K562 (cell line): ENCODE measurements around the gene PAPSS2. TPM values are rescaled to one million over a fixed set of nuclear protein-coding genes. Genes with fewer than 3 reads are reported as not detected.
A peak's percentile ranks its signal among the peaks of the same experiment; 100 is the strongest.

Experiments used
- ARID1B ChIP-seq: fragments of 450-650 bp; IDR thresholded peaks from 2 replicates; pipeline ENCODE4 v1.6.1; 2016; ENCODE audit warnings: antibody characterized with exemption, mild to moderate bottlenecking, inconsistent platforms
- BACH1 ChIP-seq: fragments of 200-800 bp; sonication (Bioruptor generic); IDR thresholded peaks from 2 replicates; pipeline ENCODE4 v1.6.1; 2016; ENCODE audit warnings: missing genetic modification characterization, missing compliant biosample characterization
- CREB1 ChIP-seq, 2 experiments: sonication (generic) in 1 of 2; formaldehyde crosslinking in 1 of 2; IDR thresholded peaks; 2 replicates each; pipeline versions ENCODE4 v1.6.1 to v1.8.0; 2012 to 2022; ENCODE audit warnings: inconsistent platforms in 1 of 2, mild to moderate bottlenecking in 1 of 2, missing genetic modification reagents in 1 of 2, moderate library complexity in 1 of 2
- CSDE1 ChIP-seq, 2 experiments: fragments of 450-650 bp; IDR thresholded peaks; 2 replicates each; pipeline ENCODE4 v1.6.1; 2016; ENCODE audit warnings: mild to moderate bottlenecking in 1 of 2
- DPF2 ChIP-seq: fragments of 450-650 bp; IDR thresholded peaks from 2 replicates; pipeline ENCODE4 v1.6.1; 2016
- EZH2 ChIP-seq: IDR thresholded peaks from 2 replicates; pipeline ENCODE4 v1.6.1; 2012; ENCODE audit warnings: low read depth, mild to moderate bottlenecking, inconsistent platforms, low read length, borderline replicate concordance
- GATA2 ChIP-seq: sonication (generic); formaldehyde crosslinking; IDR thresholded peaks from 2 replicates; pipeline ENCODE4 v1.4.0; 2020; ENCODE audit warnings: mild to moderate bottlenecking, missing genetic modification reagents
- MEIS2 ChIP-seq: fragments of 450-650 bp; IDR thresholded peaks from 2 replicates; pipeline ENCODE4 v1.6.1; 2014; ENCODE audit warnings: mild to moderate bottlenecking; ENCODE audit not compliant: partially characterized antibody
- PTRF ChIP-seq: fragments of 450-650 bp; IDR thresholded peaks from 2 replicates; pipeline ENCODE4 v1.6.1; 2016; ENCODE audit warnings: mild to moderate bottlenecking, missing genetic modification characterization, missing compliant biosample characterization
- RBM15 ChIP-seq: fragments of 200-400 bp; formaldehyde crosslinking; IDR thresholded peaks from 2 replicates; pipeline ENCODE4 v1.6.1; 2018; ENCODE audit warnings: mild to moderate bottlenecking, low read length, moderate library complexity; ENCODE audit not compliant: insufficient read depth
- RBM39 ChIP-seq: fragments of 200-400 bp; formaldehyde crosslinking; optimal IDR thresholded peaks from 2 replicates; pipeline ENCODE3; 2018; ENCODE audit warnings: low read depth, low read length
- RUNX1 ChIP-seq: sonication (generic); IDR thresholded peaks from 2 replicates; pipeline ENCODE4 v1.6.1; 2016; ENCODE audit warnings: antibody characterized with exemption, low read depth
- SMARCC2 ChIP-seq: fragments of 450-650 bp; IDR thresholded peaks from 2 replicates; pipeline ENCODE4 v1.6.1; 2017; ENCODE audit warnings: antibody characterized with exemption, moderate library complexity, mild to moderate bottlenecking, low read depth
- WHSC1 ChIP-seq: IDR thresholded peaks from one replicate; pipeline ENCODE4 v1.6.1; 2012; ENCODE audit warnings: low read length, control low read depth, inconsistent platforms
- ZFP30 ChIP-seq: fragments of 250-450 bp; sonication (Bioruptor Pico); IDR thresholded peaks from 2 replicates; pipeline ENCODE4 v1.8.0; 2022; ENCODE audit warnings: moderate library complexity, mild to moderate bottlenecking, inconsistent platforms, borderline replicate concordance
- ZKSCAN8 ChIP-seq: fragments of 200-800 bp; sonication (Bioruptor generic); IDR thresholded peaks from 2 replicates; pipeline ENCODE4 v1.6.1; 2016; ENCODE audit warnings: missing genetic modification characterization, missing compliant biosample characterization
- ZNF695 ChIP-seq: fragments of 450-650 bp; formaldehyde crosslinking; IDR thresholded peaks from 2 replicates; pipeline ENCODE4 v1.4.0; 2020; ENCODE audit warnings: mild to moderate bottlenecking, moderate library complexity
- ZNF717 ChIP-seq: fragments of 250-450 bp; sonication (Bioruptor Pico); IDR thresholded peaks from 2 replicates; pipeline ENCODE4 v1.5.0; 2021
- polyA plus RNA-seq, 8 experiments: library from polyadenylated mRNA; depleted of rRNA in 4 of 8; stranded (reverse) in 5 of 8; unstranded in 3 of 8; fragments of >200 nt; fragmentation: Nextera tagmentation in 2 of 8; fragmentation: Illumina TruSeq in 1 of 8; extraction: Ambion mirVana in 2 of 8; extraction: Trizol in 1 of 8; gene quantifications; 2 replicates each; pipeline versions ENCODE4 v1.2.1 to v1.2.3, GENCODE V29; 2011 to 2014; ENCODE audit warnings: inconsistent platforms in 1 of 8, missing spikeins in 1 of 8
- total RNA-seq, 7 experiments: library from RNA; depleted of rRNA in 6 of 7; stranded (reverse); fragments of >200 nt in 6 of 7; fragmentation: Illumina TruSeq in 2 of 7; extraction: Trizol in 2 of 7; gene quantifications; 2 replicates each; pipeline versions ENCODE4 v1.2.1 to v1.2.3, GENCODE V29; 2011 to 2021; ENCODE audit warnings: low replicate concordance in 1 of 7
- TF ChIP-seq, protein P1 (sequence below): sonication (generic); formaldehyde crosslinking; IDR thresholded peaks from 2 replicates; pipeline ENCODE4 v1.8.0; 2022; ENCODE audit warnings: missing genetic modification reagents, mild to moderate bottlenecking, moderate library complexity, borderline replicate concordance
- TF ChIP-seq, protein P2 (sequence below): sonication (generic); formaldehyde crosslinking; IDR thresholded peaks from 2 replicates; pipeline ENCODE4 v1.8.0; 2022; ENCODE audit warnings: mild to moderate bottlenecking, missing genetic modification reagents
- TF ChIP-seq, protein P3 (sequence below): sonication (generic); IDR thresholded peaks from 2 replicates; pipeline ENCODE4 v1.6.1; 2016
- TF ChIP-seq, protein P4 (sequence below), 2 experiments: IDR thresholded peaks in 1 of 2; conservative IDR thresholded peaks in 1 of 2; 2 replicates each; pipeline ENCODE4 v1.6.1; 2016; ENCODE audit warnings: low read depth in 2 of 2, mild to moderate bottlenecking in 1 of 2, missing compliant biosample characterization in 1 of 2, missing genetic modification characterization in 1 of 2, moderate library complexity in 1 of 2
- TF ChIP-seq, protein P5 (sequence below): fragments of 450-650 bp; IDR thresholded peaks from one replicate; pipeline ENCODE4 v1.6.1; 2018; ENCODE audit warnings: mild to moderate bottlenecking, moderate library complexity; ENCODE audit not compliant: partially characterized antibody

The PAPSS2 gene
- total and polyA plus RNA-seq, 9 of the 15 experiments (the other 6 are each of a cell fraction or from before 2014, with no cell fraction given): 0.01 to 0.29 TPM; not detected in 7

DNA sequence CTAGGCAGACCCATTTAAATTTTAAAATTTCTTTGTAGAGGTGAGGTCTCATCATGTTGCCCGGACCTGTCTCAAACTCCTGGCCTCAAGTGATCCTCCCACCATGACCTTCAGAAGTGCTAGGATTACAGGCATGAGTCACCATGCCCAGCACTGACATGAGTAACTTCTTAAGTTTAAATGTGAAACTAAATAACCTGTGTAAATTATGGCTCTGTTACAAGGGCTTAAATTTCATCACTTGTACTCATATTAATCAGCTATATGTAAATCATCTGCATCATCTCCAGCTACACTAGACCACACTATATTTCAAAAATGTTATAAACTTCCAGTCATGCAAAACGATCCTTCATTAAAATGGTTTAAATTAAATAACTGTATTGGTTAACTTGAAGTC is 102.2 kb downstream of the PAPSS2 start (continued):
- TF ChIP-seq, protein P1, sequence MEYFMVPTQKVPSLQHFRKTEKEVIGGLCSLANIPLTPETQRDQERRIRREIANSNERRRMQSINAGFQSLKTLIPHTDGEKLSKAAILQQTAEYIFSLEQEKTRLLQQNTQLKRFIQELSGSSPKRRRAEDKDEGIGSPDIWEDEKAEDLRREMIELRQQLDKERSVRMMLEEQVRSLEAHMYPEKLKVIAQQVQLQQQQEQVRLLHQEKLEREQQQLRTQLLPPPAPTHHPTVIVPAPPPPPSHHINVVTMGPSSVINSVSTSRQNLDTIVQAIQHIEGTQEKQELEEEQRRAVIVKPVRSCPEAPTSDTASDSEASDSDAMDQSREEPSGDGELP (CRISPR knock-in tag): no peak
- TF ChIP-seq, protein P2, sequence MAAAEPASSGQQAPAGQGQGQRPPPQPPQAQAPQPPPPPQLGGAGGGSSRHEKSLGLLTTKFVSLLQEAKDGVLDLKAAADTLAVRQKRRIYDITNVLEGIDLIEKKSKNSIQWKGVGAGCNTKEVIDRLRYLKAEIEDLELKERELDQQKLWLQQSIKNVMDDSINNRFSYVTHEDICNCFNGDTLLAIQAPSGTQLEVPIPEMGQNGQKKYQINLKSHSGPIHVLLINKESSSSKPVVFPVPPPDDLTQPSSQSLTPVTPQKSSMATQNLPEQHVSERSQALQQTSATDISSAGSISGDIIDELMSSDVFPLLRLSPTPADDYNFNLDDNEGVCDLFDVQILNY (CRISPR knock-in tag): no peak
- no peak for TF ChIP-seq SMARCC2
- no peak for TF ChIP-seq EZH2
- TF ChIP-seq RUNX1: no peak
- TF ChIP-seq DPF2: peak; percentile 35; the same call in 1 of the 2 replicates
- no peak for TF ChIP-seq RBM15
- no peak for TF ChIP-seq ZFP30 (CRISPR knock-in tag)
- TF ChIP-seq ZNF717: no peak
- TF ChIP-seq GATA2 (CRISPR knock-in tag): no peak
- no peak for TF ChIP-seq CSDE1 (IDR thresholded peaks at IDR 0.05)
- TF ChIP-seq MEIS2: peak; percentile 58
- TF ChIP-seq, protein P3, sequence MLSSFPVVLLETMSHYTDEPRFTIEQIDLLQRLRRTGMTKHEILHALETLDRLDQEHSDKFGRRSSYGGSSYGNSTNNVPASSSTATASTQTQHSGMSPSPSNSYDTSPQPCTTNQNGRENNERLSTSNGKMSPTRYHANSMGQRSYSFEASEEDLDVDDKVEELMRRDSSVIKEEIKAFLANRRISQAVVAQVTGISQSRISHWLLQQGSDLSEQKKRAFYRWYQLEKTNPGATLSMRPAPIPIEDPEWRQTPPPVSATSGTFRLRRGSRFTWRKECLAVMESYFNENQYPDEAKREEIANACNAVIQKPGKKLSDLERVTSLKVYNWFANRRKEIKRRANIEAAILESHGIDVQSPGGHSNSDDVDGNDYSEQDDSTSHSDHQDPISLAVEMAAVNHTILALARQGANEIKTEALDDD: peak; percentile 46
- no peak for TF ChIP-seq ZNF695 (CRISPR knock-in tag)
- TF ChIP-seq CREB1 (IDR thresholded peaks at IDR 0.05): no peak
- TF ChIP-seq CREB1 (CRISPR knock-in tag; IDR thresholded peaks at IDR 0.05): no peak
- TF ChIP-seq PTRF: no peak
- no peak for TF ChIP-seq ZKSCAN8 (CRISPR knock-in tag)
- TF ChIP-seq RBM39: no peak
- TF ChIP-seq, protein P4, sequence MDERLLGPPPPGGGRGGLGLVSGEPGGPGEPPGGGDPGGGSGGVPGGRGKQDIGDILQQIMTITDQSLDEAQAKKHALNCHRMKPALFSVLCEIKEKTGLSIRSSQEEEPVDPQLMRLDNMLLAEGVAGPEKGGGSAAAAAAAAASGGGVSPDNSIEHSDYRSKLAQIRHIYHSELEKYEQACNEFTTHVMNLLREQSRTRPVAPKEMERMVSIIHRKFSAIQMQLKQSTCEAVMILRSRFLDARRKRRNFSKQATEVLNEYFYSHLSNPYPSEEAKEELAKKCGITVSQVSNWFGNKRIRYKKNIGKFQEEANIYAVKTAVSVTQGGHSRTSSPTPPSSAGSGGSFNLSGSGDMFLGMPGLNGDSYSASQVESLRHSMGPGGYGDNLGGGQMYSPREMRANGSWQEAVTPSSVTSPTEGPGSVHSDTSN (CRISPR knock-in tag; IDR thresholded peaks at IDR 0.05; ENCODE audit: low read depth): no peak
- TF ChIP-seq, protein P4 (tag; conservative IDR thresholded peaks at IDR 0.05; ENCODE audit: low read depth): peak; percentile 58; the same call in 1 of the 2 replicates
- TF ChIP-seq, protein P5, sequence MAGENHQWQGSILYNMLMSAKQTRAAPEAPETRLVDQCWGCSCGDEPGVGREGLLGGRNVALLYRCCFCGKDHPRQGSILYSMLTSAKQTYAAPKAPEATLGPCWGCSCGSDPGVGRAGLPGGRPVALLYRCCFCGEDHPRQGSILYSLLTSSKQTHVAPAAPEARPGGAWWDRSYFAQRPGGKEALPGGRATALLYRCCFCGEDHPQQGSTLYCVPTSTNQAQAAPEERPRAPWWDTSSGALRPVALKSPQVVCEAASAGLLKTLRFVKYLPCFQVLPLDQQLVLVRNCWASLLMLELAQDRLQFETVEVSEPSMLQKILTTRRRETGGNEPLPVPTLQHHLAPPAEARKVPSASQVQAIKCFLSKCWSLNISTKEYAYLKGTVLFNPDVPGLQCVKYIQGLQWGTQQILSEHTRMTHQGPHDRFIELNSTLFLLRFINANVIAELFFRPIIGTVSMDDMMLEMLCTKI: no peak
- TF ChIP-seq ARID1B: peak; percentile 38; the same call in 1 of the 2 replicates
- no peak for TF ChIP-seq BACH1 (tag)
- no peak for TF ChIP-seq WHSC1
